Measurements from ENCODE around the gene SUDS3. TPM values are rescaled to one million over a fixed set of nuclear protein-coding genes. Genes with fewer than 3 reads are reported as not detected.
"Not testable (repeated sequence)": the region's sequence is repeated elsewhere in the genome, so short reads cannot be mapped to it uniquely, and the experiment has no call there.

Gene SUDS3
- total RNA-seq, 1 donor, result 53.5 TPM

DNA sequence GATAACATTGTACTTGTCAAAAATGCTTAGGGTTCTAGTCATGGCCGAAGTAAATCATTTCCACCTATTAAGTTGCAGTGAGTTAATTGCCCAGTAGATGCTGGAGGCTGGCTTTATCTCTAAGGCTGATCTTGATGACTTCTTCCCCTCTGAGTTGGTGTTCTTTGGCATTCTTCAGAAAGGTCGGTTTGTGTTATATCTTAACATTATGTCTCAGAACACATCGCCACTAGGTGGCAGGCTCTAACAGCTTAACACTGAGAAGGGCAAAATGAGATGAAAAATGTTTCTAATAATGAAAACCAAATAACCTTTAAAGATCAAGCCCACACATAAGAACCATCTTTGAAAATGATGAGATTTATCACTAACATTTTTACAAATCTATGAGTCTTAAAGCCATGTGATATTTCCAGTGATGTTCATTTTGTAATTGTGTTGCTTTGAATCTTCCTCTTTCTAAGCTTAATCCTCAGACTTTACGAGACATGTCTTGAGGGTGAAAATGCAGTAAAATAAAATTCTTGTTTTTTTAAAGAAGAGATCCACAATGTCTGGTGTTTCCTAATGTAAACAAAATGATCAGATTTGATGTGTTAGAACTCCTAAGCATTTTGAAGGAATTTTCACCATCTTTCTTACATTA, 28.6 kb downstream of the SUDS3 start:
- TF ChIP-seq, protein P1, sequence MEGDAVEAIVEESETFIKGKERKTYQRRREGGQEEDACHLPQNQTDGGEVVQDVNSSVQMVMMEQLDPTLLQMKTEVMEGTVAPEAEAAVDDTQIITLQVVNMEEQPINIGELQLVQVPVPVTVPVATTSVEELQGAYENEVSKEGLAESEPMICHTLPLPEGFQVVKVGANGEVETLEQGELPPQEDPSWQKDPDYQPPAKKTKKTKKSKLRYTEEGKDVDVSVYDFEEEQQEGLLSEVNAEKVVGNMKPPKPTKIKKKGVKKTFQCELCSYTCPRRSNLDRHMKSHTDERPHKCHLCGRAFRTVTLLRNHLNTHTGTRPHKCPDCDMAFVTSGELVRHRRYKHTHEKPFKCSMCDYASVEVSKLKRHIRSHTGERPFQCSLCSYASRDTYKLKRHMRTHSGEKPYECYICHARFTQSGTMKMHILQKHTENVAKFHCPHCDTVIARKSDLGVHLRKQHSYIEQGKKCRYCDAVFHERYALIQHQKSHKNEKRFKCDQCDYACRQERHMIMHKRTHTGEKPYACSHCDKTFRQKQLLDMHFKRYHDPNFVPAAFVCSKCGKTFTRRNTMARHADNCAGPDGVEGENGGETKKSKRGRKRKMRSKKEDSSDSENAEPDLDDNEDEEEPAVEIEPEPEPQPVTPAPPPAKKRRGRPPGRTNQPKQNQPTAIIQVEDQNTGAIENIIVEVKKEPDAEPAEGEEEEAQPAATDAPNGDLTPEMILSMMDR (IDR thresholded peaks at IDR 0.05; ENCODE audit: insufficient read depth, low read depth, low read length), result peak; percentile 80
- DNase-seq (ENCODE audit: low read depth), result peak; percentile 65
- H3K4me3 ChIP-seq (ENCODE audit: low read depth, low read length), result no peak overlapping the region

DNA sequence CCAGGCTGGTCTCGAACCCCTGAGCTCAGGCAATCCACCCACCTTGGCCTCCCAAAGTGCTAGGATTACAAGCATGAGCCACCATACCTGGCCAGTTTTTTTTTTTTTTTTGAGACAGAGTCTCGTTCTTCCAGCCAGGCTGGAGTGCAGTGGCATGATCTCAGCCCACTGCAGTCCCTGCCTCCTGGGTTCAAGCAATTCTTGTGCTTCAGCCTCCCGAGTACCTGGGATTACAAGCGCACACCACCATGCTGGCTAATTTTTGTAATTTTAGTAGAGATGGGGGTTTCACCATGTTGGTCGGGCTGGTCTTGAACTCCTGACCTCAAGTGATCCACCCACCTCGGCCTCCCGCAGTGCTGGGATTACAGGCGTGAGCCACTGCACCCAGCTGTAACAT, 31.9 kb downstream of the SUDS3 start:
- not testable (repeated sequence) for H3K4me3 ChIP-seq (ENCODE audit: low read depth, low read length); DNase-seq (ENCODE audit: low read depth)

DNA sequence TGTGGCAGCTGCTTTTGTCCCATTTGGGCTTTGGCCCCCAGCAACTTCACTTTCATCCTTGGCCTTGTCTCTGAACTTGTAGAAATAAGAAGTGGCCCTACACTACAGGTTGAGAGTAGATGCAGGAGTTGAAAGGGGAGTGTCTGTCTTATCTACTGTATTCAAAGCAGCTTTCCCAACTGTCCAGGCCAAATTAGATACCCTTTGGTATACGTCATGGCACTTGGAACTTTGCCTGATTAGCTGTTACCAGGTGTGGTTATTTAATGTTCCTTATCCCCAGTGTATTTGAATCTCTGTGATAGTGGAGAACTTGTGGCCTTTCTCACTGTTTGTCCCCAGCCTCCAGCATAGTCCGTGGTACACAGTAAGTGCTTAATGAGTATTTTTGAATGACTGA, 33.5 kb downstream of the SUDS3 start:
- H3K4me3 ChIP-seq (ENCODE audit: low read depth, low read length), result no peak overlapping the region
- TF ChIP-seq, protein P1 (IDR thresholded peaks at IDR 0.05; ENCODE audit: insufficient read depth, low read depth, low read length), result no peak
- DNase-seq (ENCODE audit: low read depth), result no peak

DNA sequence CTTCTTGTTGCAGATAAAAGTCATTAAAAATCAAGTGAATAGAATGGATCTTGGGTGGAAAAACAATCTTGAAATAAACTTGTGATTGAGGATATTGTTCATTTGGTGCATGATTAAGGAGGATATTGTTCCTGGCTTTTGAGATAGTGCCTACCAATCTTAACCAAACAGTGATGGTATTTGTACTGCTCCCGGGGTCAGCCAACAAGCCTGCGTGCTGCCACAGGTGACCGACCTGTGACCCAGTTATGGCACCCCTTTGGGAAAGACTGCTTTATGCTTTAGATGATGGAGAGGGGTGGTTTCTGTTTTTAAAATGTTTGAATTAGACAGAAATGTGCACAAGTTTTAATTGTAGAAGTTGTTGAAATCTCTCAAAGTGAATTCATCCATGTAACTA, 41.6 kb downstream of the SUDS3 start:
- H3K4me3 ChIP-seq (ENCODE audit: low read depth, low read length), result no peak overlapping the region
- DNase-seq (ENCODE audit: low read depth), result no peak
- TF ChIP-seq, protein P1 (IDR thresholded peaks at IDR 0.05; ENCODE audit: insufficient read depth, low read depth, low read length), result no peak

DNA sequence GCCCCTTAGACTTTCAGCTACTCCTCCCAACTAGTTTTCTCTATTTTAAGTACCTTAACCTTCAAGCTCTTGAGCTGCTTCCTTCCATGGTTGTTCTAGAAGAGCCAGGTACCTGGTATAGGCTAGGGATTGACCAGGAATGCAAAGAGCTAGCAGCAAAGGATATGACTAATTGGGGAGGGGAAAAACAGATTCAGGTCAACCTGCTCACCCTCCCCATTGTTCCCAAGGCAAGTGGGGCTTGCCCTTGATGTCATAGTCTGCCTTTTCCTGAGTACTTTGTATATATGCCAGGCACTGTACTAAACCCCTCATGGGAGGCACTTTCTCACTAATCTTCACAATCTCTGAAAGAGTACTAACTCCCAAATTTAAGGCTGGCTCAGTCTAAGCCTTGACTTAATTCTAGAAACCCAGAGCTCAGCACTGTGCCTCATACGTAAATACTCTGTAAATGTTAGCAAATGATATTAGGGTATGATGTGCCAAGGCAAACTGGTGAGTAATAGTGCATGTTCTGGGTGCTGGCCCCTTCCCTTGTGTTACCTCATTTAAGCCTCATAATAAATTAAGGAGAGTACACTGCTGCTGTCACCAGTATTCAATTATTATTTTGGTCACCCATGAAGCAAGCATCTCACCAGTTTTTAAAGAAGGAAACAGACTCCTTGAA, 42.2 kb downstream of the SUDS3 start:
- TF ChIP-seq, protein P1 (IDR thresholded peaks at IDR 0.05; ENCODE audit: insufficient read depth, low read depth, low read length), result no peak
- no peak for DNase-seq (ENCODE audit: low read depth)

DNA sequence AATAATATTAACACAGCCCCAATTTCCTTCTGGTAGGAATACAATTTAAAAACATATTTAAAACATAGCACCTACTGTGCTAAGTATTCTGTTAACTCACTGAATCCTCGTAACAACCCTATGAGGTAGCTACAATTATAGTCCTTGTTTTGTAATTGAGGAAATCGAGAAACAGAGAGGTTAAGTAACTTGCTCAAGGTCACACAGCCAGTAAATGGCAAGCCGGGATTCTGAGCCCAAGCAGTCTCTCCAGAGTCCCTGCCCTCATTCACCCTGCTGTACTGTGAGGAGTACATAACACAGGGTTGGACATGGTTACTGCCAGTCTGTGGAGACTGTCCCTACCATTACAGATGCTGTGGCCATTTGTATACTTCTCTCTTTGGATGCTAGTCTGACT, 44.3 kb downstream of the SUDS3 start:
- no peak overlapping the region for H3K4me3 ChIP-seq (ENCODE audit: low read depth, low read length)
- no peak for DNase-seq (ENCODE audit: low read depth)
- TF ChIP-seq, protein P1 (IDR thresholded peaks at IDR 0.05; ENCODE audit: insufficient read depth, low read depth, low read length), result no peak

More for the DNA sequence above, 42.2 kb downstream of the SUDS3 start:
- no peak overlapping the region for H3K4me3 ChIP-seq (ENCODE audit: low read depth, low read length)

DNA sequence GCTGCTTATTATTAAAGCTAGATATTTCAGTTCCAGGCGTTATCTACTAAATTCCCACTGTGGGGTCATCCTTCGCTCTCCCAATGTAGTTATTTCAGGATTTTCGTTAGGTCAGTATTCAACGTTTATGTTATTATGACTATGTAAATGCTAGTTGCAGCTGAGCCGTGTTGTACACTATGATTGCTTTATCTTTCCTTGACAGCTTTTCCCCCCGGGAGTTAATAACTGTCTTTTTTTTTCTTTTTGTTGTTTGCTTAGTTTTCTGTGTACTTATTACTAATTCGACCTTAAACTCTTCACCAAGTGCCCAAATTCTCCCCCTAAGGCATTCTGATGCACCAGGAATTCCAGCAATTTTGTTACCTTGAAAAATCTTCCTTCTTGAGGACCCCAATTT, 48.5 kb downstream of the SUDS3 start:
- no peak overlapping the region for H3K4me3 ChIP-seq (ENCODE audit: low read depth, low read length)
- DNase-seq (ENCODE audit: low read depth), result no peak
- TF ChIP-seq, protein P1 (IDR thresholded peaks at IDR 0.05; ENCODE audit: insufficient read depth, low read depth, low read length), result no peak

All from fibroblast of villous mesenchyme (primary cell).